ENCODE results near the gene TBX15. TPM values are rescaled to one million over a fixed set of nuclear protein-coding genes. Genes with fewer than 3 reads are reported as not detected.

Gene TBX15
- total RNA-seq: not detected in 2 replicates

DNA sequence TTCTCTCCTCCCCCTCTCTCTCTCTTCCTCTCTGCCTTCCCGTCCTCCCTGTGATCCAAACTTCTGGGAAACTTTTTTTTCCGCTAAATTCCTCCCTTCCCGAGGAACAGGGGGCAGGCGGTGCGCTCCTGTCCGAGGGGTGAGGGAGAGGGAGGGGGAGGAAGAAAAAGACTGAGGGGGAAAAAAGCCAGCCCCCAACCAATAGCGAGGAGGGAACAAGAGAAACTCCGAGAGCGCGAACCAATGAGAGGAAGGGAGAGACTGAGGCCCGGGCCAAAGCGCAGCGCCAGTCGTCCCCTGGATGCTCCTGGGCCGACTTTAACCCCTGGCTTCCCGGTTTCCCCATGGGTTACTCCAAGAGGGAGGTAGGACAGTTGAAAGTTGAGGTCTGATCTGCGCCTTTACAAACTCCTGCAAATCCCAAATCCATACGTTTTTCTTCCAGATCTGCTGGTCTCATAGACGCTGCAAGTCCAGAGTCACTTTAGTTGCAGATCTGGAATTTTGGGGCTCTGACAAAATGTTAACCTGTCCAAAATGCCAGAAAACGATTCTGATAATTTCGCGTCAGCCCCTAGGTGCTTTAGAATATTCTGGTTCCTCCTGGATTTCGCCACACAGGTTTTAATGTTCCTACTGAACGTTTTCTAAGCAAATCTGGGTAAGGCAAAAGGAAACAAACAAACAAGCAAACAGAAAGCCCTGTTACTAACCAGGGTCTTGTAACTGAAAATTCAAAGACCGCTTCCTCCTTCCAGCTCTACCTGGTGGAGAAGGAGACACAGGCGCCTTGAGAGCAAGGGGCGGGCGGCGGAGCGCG, at the start of gene TBX15:
TSS of gene TBX15 (minus strand) at position 158 of the 820 bp plus-strand sequence. CDS start 548 bp downstream, outside the sequence.
- peaks cover 85% of the 10 kb centered on the region for H3K27me3 Mint-ChIP-seq
- intact Hi-C loops (cut with micrococcal nuclease): no loop called here
- DNase-seq: no peak
- H3K36me3 Mint-ChIP-seq (ENCODE audit: low read depth): peaks cover 18% of the 10 kb centered on the region
- peaks cover 10% of the 10 kb centered on the region for H3K4me1 Mint-ChIP-seq
- H3K27ac Mint-ChIP-seq: peak within 1 kb of the TSS; percentile 78
- peaks cover 44% of the 10 kb centered on the region for H3K9me3 Mint-ChIP-seq
- peak within 1 kb of the TSS; percentile 16 for H3K4me3 Mint-ChIP-seq

DNA sequence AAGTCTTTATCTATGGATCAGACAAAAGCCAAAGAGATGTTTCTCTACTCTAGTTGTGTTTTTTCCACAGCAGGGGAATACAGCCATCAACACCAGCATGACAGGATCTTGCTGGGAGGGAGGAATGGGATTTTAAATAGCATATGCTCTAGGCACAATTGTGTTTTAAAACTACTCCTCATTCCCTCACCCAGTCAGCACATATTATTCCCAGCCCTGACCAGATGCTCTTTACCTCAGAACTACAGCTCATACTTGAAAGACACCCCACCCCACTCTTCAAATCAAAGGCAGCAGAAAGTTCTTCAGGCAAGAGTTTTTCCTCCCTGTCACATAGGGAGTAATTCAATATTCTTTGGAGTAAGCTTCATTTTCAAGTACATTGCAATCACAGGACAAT, 46.2 kb upstream of the TBX15 start:
- DNase-seq: no peak
- Mint-ChIP-seq H3K27me3 (no peaks in the 10 kb centered on the region), H3K9me3 (no peaks in the 10 kb centered on the region), H3K4me1 (peaks cover 1% of the 10 kb centered on the region), H3K27ac (no peak overlapping the region), H3K4me3 (no peak overlapping the region), H3K36me3 (ENCODE audit: low read depth) (peaks cover 3% of the 10 kb centered on the region)
- intact Hi-C loops (cut with micrococcal nuclease): no loop called here

DNA sequence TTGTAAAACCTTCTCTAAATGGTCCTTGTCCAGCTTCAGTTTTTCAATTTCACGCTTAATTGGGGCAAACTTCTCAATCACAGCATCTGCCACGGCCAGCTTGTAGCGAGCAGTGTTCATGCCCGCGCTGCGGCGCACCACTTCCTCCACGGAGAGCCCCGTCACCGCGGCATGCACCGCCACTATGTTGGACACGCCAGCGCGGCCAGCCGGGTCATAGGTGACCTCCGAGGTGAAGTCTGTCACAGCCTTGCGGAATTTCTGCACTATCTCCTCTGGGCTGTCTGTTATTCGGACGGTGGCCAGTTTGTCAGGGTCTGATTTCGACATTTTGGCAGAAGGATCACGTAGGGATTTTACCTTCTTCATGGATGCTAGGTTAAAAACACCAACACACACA, 44.8 kb upstream of the TBX15 start:
- intact Hi-C loops (cut with micrococcal nuclease): no loop called here
- peaks cover 3% of the 10 kb centered on the region for H3K36me3 Mint-ChIP-seq (ENCODE audit: low read depth)
- no peak for DNase-seq
- H3K9me3 Mint-ChIP-seq: no peaks in the 10 kb centered on the region
- no peaks in the 10 kb centered on the region for H3K27me3 Mint-ChIP-seq
- H3K4me1 Mint-ChIP-seq: no peaks in the 10 kb centered on the region
- no peak overlapping the region for H3K27ac Mint-ChIP-seq
- H3K4me3 Mint-ChIP-seq: no peak overlapping the region

- H3K36me3 Mint-ChIP-seq (ENCODE audit: low read depth): peaks cover 3% of the 10 kb centered on the region
- intact Hi-C loops (cut with micrococcal nuclease): no loop called here
Observed at GRCh38 chr1:119027759-119028158, 39.6 kb upstream of the TBX15 start.

GRCh38 chr1:119026956-119027355, 38.8 kb upstream of the TBX15 start:
- intact Hi-C loops (cut with micrococcal nuclease): no loop called here
- peak; percentile 24 for DNase-seq
- H3K4me1 Mint-ChIP-seq: no peaks in the 10 kb centered on the region

More at GRCh38 chr1:119027759-119028158, 39.6 kb upstream of the TBX15 start:
- Mint-ChIP-seq H3K27me3 (no peaks in the 10 kb centered on the region), H3K4me1 (no peaks in the 10 kb centered on the region), H3K27ac (no peak overlapping the region), H3K9me3 (no peaks in the 10 kb centered on the region), H3K4me3 (no peak overlapping the region)
- DNase-seq: no peak

DNA sequence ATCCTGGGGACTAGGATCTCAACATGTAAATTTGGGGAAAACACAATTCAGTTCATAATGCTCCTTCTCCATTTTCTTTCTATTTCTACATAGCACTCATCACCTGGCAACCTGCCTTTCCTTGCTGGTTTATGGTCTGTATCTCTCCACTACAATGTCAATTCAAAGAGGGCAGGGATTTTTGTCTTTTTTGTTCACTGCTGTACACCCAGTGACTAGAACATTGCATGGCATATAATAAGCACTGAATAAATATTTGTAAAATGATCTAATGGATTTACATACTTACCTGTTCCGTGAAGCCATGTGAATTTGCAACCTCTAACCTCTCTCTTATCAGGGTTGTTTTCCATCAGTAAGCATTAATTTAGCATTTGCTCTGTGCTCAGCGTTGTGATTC, 27.4 kb upstream of the TBX15 start:
- no peak overlapping the region for H3K4me3 Mint-ChIP-seq
- H3K9me3 Mint-ChIP-seq: peaks cover 8% of the 10 kb centered on the region
- intact Hi-C loops (cut with micrococcal nuclease): no loop called here
- no peak overlapping the region for H3K27ac Mint-ChIP-seq
- no peak for DNase-seq
- no peaks in the 10 kb centered on the region for H3K36me3 Mint-ChIP-seq (ENCODE audit: low read depth)
- H3K27me3 Mint-ChIP-seq: peaks cover 9% of the 10 kb centered on the region
- H3K4me1 Mint-ChIP-seq: no peaks in the 10 kb centered on the region

More at GRCh38 chr1:119026956-119027355, 38.8 kb upstream of the TBX15 start:
- Mint-ChIP-seq H3K4me3 (no peak overlapping the region), H3K27me3 (no peaks in the 10 kb centered on the region), H3K27ac (no peak overlapping the region), H3K9me3 (no peaks in the 10 kb centered on the region), H3K36me3 (ENCODE audit: low read depth) (peaks cover 3% of the 10 kb centered on the region)

- H3K4me3 Mint-ChIP-seq: no peak overlapping the region
- H3K27ac Mint-ChIP-seq: no peak overlapping the region
- H3K36me3 Mint-ChIP-seq (ENCODE audit: low read depth): peaks cover 3% of the 10 kb centered on the region
- intact Hi-C loops (cut with micrococcal nuclease): no loop called here
- H3K27me3 Mint-ChIP-seq: peaks cover 33% of the 10 kb centered on the region
- H3K9me3 Mint-ChIP-seq: peaks cover 3% of the 10 kb centered on the region
- peaks cover 3% of the 10 kb centered on the region for H3K4me1 Mint-ChIP-seq
- no peak for DNase-seq
Observed at GRCh38 chr1:119012383-119012782, 24.2 kb upstream of the TBX15 start.

DNA sequence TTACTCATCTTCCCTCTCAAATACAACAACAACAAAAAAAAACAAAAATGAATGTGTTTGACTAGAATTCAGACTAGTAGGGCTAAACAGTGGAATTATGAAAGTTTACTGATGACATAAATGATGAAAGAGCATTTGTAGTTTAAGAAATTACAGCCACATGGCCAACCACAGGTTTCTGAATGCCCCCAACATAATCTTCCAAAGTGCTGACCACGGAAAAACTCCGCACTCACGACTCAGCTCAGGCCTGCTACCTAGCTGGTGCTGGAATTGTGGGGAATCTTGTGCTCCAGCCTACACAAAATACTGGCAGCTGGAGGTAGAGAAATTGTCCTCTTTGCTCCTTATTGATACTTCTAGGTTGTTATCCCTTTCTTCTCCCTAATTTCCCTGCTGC, 23.6 kb upstream of the TBX15 start:
- peaks cover 3% of the 10 kb centered on the region for H3K9me3 Mint-ChIP-seq
- peaks cover 3% of the 10 kb centered on the region for H3K4me1 Mint-ChIP-seq
- no peak for DNase-seq
- H3K27ac Mint-ChIP-seq: no peak overlapping the region
- peaks cover 37% of the 10 kb centered on the region for H3K27me3 Mint-ChIP-seq
- H3K36me3 Mint-ChIP-seq (ENCODE audit: low read depth): peaks cover 3% of the 10 kb centered on the region
- intact Hi-C loops (cut with micrococcal nuclease): no loop called here
- no peak overlapping the region for H3K4me3 Mint-ChIP-seq

- H3K4me3 Mint-ChIP-seq: no peak overlapping the region
Observed at GRCh38 chr1:119011116-119011515, 23.0 kb upstream of the TBX15 start.

DNA sequence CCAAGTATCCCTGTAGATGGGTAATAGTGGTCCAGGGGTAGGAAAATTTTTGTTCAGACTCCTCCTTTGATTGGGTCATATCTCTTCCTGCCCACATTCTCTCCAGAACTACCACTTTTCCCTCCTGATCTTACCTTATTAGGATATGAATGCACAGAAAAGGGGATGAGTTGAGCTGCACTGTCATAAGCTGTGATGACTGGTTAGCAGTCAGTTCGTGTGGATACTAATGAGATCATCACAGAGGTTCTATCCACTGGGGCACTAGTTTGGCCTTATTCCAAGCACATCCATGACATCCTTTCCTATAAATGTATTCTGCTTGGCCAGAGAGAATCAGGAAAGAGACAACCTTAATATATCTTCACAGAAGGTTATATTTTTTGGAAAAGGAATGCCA, 22.1 kb upstream of the TBX15 start:
- no peak for DNase-seq
- Mint-ChIP-seq H3K4me3 (no peak overlapping the region), H3K27ac (no peak overlapping the region), H3K4me1 (peaks cover 5% of the 10 kb centered on the region), H3K27me3 (peaks cover 50% of the 10 kb centered on the region), H3K9me3 (peaks cover 7% of the 10 kb centered on the region), H3K36me3 (ENCODE audit: low read depth) (peaks cover 8% of the 10 kb centered on the region)
- intact Hi-C loops (cut with micrococcal nuclease): no loop called here

More at GRCh38 chr1:119011116-119011515, 23.0 kb upstream of the TBX15 start:
- Mint-ChIP-seq H3K36me3 (ENCODE audit: low read depth) (peaks cover 5% of the 10 kb centered on the region), H3K4me1 (peaks cover 3% of the 10 kb centered on the region), H3K27ac (no peak overlapping the region), H3K9me3 (peaks cover 3% of the 10 kb centered on the region), H3K27me3 (peaks cover 42% of the 10 kb centered on the region)
- no peak for DNase-seq
- intact Hi-C loops (cut with micrococcal nuclease): no loop called here

GRCh38 chr1:119009312-119009655, 21.1 kb upstream of the TBX15 start:
- peaks cover 7% of the 10 kb centered on the region for H3K9me3 Mint-ChIP-seq
- intact Hi-C loops (cut with micrococcal nuclease): no loop called here
- H3K27ac Mint-ChIP-seq: no peak overlapping the region
- H3K27me3 Mint-ChIP-seq: peaks cover 56% of the 10 kb centered on the region
- H3K36me3 Mint-ChIP-seq (ENCODE audit: low read depth): peaks cover 8% of the 10 kb centered on the region
- H3K4me1 Mint-ChIP-seq: peaks cover 5% of the 10 kb centered on the region
- DNase-seq: no peak
- no peak overlapping the region for H3K4me3 Mint-ChIP-seq

GRCh38 chr1:119008483-119009311, 20.6 kb upstream of the TBX15 start:
- Mint-ChIP-seq H3K4me3 (peak overlapping the region; percentile 53), H3K36me3 (ENCODE audit: low read depth) (peaks cover 8% of the 10 kb centered on the region), H3K4me1 (peaks cover 5% of the 10 kb centered on the region), H3K9me3 (peaks cover 7% of the 10 kb centered on the region), H3K27me3 (peaks cover 62% of the 10 kb centered on the region), H3K27ac (peak overlapping the region; percentile 21)
- DNase-seq: peak; percentile 71
- intact Hi-C loops (cut with micrococcal nuclease): no loop called here

GRCh38 chr1:119007670-119008482, 19.7 kb upstream of the TBX15 start:
- Mint-ChIP-seq H3K27ac (no peak overlapping the region), H3K36me3 (ENCODE audit: low read depth) (peaks cover 8% of the 10 kb centered on the region), H3K4me3 (no peak overlapping the region), H3K9me3 (peaks cover 7% of the 10 kb centered on the region), H3K4me1 (peaks cover 5% of the 10 kb centered on the region), H3K27me3 (peaks cover 70% of the 10 kb centered on the region)
- DNase-seq: no peak
- intact Hi-C loops (cut with micrococcal nuclease): loop anchor here (1.0 kb wide), 1 partner anchor 23 kb away; no protein-coding TSS in a partner anchor

Data from activated CD4-positive, alpha-beta T cell treated with anti-CD3 and anti-CD28 coated beads, Interleukin-2, amount 10 ng/mL, durations not matched to agents 24 days and 14 days (primary cell).